GM12875 (cell line): ENCODE data around the gene CCDC74A.
"Not testable (repeated sequence)": the region's sequence is repeated elsewhere in the genome, so short reads cannot be mapped to it uniquely, and the experiment has no call there.

Source experiments
- H3K4me3 ChIP-seq: one replicate; pipeline ENCODE4 v1.5.1; 2011; ENCODE audit warnings: low read depth, low read length, control low read depth
- CTCF ChIP-seq: IDR thresholded peaks from 2 replicates; pipeline ENCODE4 v1.5.1; 2011; ENCODE audit warnings: low read depth, mild to moderate bottlenecking, control low read depth, inconsistent platforms, low read length, moderate library complexity, borderline replicate concordance; ENCODE audit not compliant: insufficient read depth

CCDC74A gene

GRCh38 chr2:131566371-131566770 lies 38.7 kb downstream of the CCDC74A start:
- H3K4me3 ChIP-seq: no peak overlapping the region
- no peak for TF ChIP-seq CTCF

- TF ChIP-seq CTCF: no peak
Observed at GRCh38 chr2:131567891-131568290, 40.2 kb downstream of the CCDC74A start.

GRCh38 chr2:131568401-131568800 lies 40.7 kb downstream of the CCDC74A start:
- H3K4me3 ChIP-seq: not testable (repeated sequence)

More at GRCh38 chr2:131567891-131568290, 40.2 kb downstream of the CCDC74A start:
- no peak overlapping the region for H3K4me3 ChIP-seq

GRCh38 chr2:131572175-131572574 lies 44.5 kb downstream of the CCDC74A start:
- H3K4me3 ChIP-seq: no peak overlapping the region
- TF ChIP-seq CTCF: no peak

- no peak for TF ChIP-seq CTCF
- no peak overlapping the region for H3K4me3 ChIP-seq
Observed at GRCh38 chr2:131577812-131578211, 50.1 kb downstream of the CCDC74A start.

GRCh38 chr2:131580187-131580586 lies 52.5 kb downstream of the CCDC74A start:
- TF ChIP-seq CTCF: peak; percentile 17; the same call in 1 of the 2 replicates
- H3K4me3 ChIP-seq: no peak overlapping the region
